OCI-LY7 (cell line): Measurements from ENCODE around the gene KSR1. TPM values are rescaled to one million over a fixed set of nuclear protein-coding genes. Genes with fewer than 3 reads are reported as not detected.

Source experiments
- BruUV-seq: library from RNA; stranded (reverse); fragments of 400-500 nt; replicated peaks from 2 replicates; lab custom pipeline; 2021; lab: Mats Ljungman, UMichigan
- CTCF ChIA-PET: fragments of 300-600 bp; sonication (Branson Sonifier 250); formaldehyde crosslinking; loops from one replicate; lab custom pipeline; 2022; ENCODE audit warnings: antibody characterized with exemption; ENCODE audit not compliant: unreplicated experiment; lab: Charles Lee
- POLR2A ChIA-PET: fragments of 300-600 bp; sonication (Branson Sonifier 250); formaldehyde crosslinking; loops from one replicate; lab custom pipeline; 2022; ENCODE audit warnings: antibody characterized with exemption; lab: Charles Lee
- DNase-seq: peaks from one replicate; pipeline ENCODE4 v3.0.0-alpha.2; 2015; ENCODE audit warnings: low spot score
- H2AFZ ChIP-seq: fragments of 200-600 bp; sonication (generic), shearing (Covaris generic); 2 replicates; pipeline ENCODE4 v1.6.1; 2014; ENCODE audit warnings: mild to moderate bottlenecking, antibody characterized with exemption, low read length, moderate library complexity
- H3K27ac ChIP-seq: fragments of 200-600 bp; sonication (generic); 2 replicates; pipeline ENCODE4 v1.5.1; 2014; ENCODE audit warnings: mixed run types, low read depth, mild to moderate bottlenecking, moderate library complexity, low read length, inconsistent platforms; ENCODE audit not compliant: poor library complexity, severe bottlenecking
- H3K36me3 ChIP-seq: fragments of 200-600 bp; sonication (generic); 2 replicates; pipeline ENCODE4 v1.6.1; 2014; ENCODE audit warnings: mild to moderate bottlenecking, antibody characterized with exemption, low read length, moderate library complexity, mixed read lengths; ENCODE audit not compliant: insufficient read depth
- H3K4me1 ChIP-seq: fragments of 200-600 bp; sonication (generic); 2 replicates; pipeline ENCODE4 v1.5.1; 2014; ENCODE audit warnings: mild to moderate bottlenecking, low read length; ENCODE audit not compliant: insufficient read depth, poor library complexity, severe bottlenecking
- H3K4me2 ChIP-seq: fragments of 200-600 bp; sonication (generic); 2 replicates; pipeline ENCODE4 v1.6.1; 2014; ENCODE audit warnings: mild to moderate bottlenecking, low read length
- H3K4me3 ChIP-seq: fragments of 200-600 bp; sonication (generic); 2 replicates; pipeline ENCODE4 v1.5.1; 2014; ENCODE audit warnings: mild to moderate bottlenecking, low read depth, low read length; ENCODE audit not compliant: poor library complexity, severe bottlenecking
- H3K79me2 ChIP-seq: fragments of 200-600 bp; sonication (generic); 2 replicates; pipeline ENCODE4 v1.6.1; 2016; ENCODE audit warnings: low read depth, mild to moderate bottlenecking, low read length, moderate library complexity, mixed read lengths; ENCODE audit not compliant: insufficient read depth
- H3K9me2 ChIP-seq: fragments of 200-600 bp; sonication (generic); 2 replicates; pipeline ENCODE4 v1.6.1; 2016; ENCODE audit warnings: mild to moderate bottlenecking, low read length, mixed read lengths; ENCODE audit not compliant: insufficient read depth
- H3K9me3 ChIP-seq: fragments of 200-600 bp; sonication (generic); 2 replicates; pipeline ENCODE4 v1.6.1; 2014; ENCODE audit warnings: mild to moderate bottlenecking, mixed run types, low read length, mixed read lengths
- H4K20me1 ChIP-seq: fragments of 200-600 bp; sonication (generic); 2 replicates; pipeline ENCODE4 v1.6.1; 2014; ENCODE audit warnings: mild to moderate bottlenecking, antibody characterized with exemption, low read length, moderate library complexity, mixed read lengths; ENCODE audit not compliant: insufficient read depth
- CTCF ChIP-seq: fragments of 200-600 bp; sonication (generic); conservative IDR thresholded peaks from 2 replicates; pipeline ENCODE4 v1.5.1; 2014; ENCODE audit warnings: mild to moderate bottlenecking, antibody characterized with exemption, low read length, moderate library complexity, mixed read lengths
- EZH2phosphoT487 ChIP-seq: fragments of 200-600 bp; sonication (generic); IDR thresholded peaks from 2 replicates; pipeline ENCODE4 v1.6.1; 2018; ENCODE audit warnings: low read depth, borderline replicate concordance, mild to moderate bottlenecking, mixed run types, antibody characterized with exemption, low read length, moderate library complexity, mixed read lengths
- intact Hi-C: fragments of 100-400 bp; cut with micrococcal nuclease; formaldehyde crosslinking; loops from one replicate; pipeline ENCODE4 v1.10.0; 2022; ENCODE audit not compliant: unreplicated experiment
- total RNA-seq, 2 experiments: library from RNA; depleted of rRNA in 1 of 2; stranded (reverse); fragments of >200 nt in 1 of 2; shearing (Covaris generic) in 1 of 2; gene quantifications; 2 replicates each; pipeline ENCODE4 v1.2.3, GENCODE V29; 2014 to 2022

KSR1 gene
- total RNA-seq, 2 experiments from 2014 or later = 2.2 to 4.1 TPM

- no peaks in the 10 kb centered on the region for H3K79me2 ChIP-seq
- H3K9me2 ChIP-seq = no peaks in the 10 kb centered on the region
- DNase-seq = no peak
- no peak overlapping the region for H3K27ac ChIP-seq
- no peaks in the 10 kb centered on the region for H3K36me3 ChIP-seq
- H3K4me1 ChIP-seq = peaks cover 15% of the 10 kb centered on the region
- BruUV-seq = no TSS peak
- intact Hi-C loops = no loop called here
- CTCF ChIA-PET = interaction anchor here (0.7 kb wide), 1 partner anchor 588 kb away, joined by 3 read pairs; no protein-coding TSS in a partner anchor
- H3K9me3 ChIP-seq = no peaks in the 10 kb centered on the region
- POLR2A ChIA-PET = interaction anchor here (0.6 kb wide), 1 partner anchor 9 kb away, joined by 5 read pairs; no protein-coding TSS in a partner anchor
- peak overlapping the region; percentile 27; the same call in 1 of the 2 replicates for H2AFZ ChIP-seq
- no peak overlapping the region for H3K4me3 ChIP-seq
- H3K4me2 ChIP-seq = peak overlapping the region; percentile 12; the same call in 1 of the 2 replicates
- TF ChIP-seq EZH2phosphoT487 = no peak
- no peak for TF ChIP-seq CTCF
- H4K20me1 ChIP-seq = no peaks in the 10 kb centered on the region
Measured at GRCh38 chr17:27466743-27467375, 10.6 kb downstream of the KSR1 start.

GRCh38 chr17:27469256-27469655 lies 13.0 kb downstream of the KSR1 start:
- H3K4me2 ChIP-seq = no peak overlapping the region
- H4K20me1 ChIP-seq = no peaks in the 10 kb centered on the region
- CTCF ChIA-PET = no interaction called here
- H3K36me3 ChIP-seq = no peaks in the 10 kb centered on the region
- no peak for TF ChIP-seq CTCF
- no peak for TF ChIP-seq EZH2phosphoT487
- no peak overlapping the region for H3K27ac ChIP-seq
- no peak for DNase-seq
- H3K4me1 ChIP-seq = peaks cover 20% of the 10 kb centered on the region
- no TSS peak for BruUV-seq
- POLR2A ChIA-PET = no interaction called here
- H3K9me3 ChIP-seq = no peaks in the 10 kb centered on the region
- H2AFZ ChIP-seq = no peak overlapping the region
- intact Hi-C loops = no loop called here
- no peak overlapping the region for H3K4me3 ChIP-seq
- H3K79me2 ChIP-seq = no peaks in the 10 kb centered on the region
- no peaks in the 10 kb centered on the region for H3K9me2 ChIP-seq
